ENCODE data around the gene RASL10B. TPM values are rescaled to one million over a fixed set of nuclear protein-coding genes. Genes with fewer than 3 reads are reported as not detected.

The RASL10B gene
- total and polyA plus RNA-seq, 10 of the 15 experiments (the other 5 are each of a cell fraction or from before 2014, with no cell fraction given) = not detected

- WGBS (ENCODE audit: insufficient coverage, insufficient replicate concordance, low lambda C conversion rate, missing lambda C conversion rate) = 100% methylated on average over 2 of the region's 2 CpGs
- TF ChIP-seq ZBTB11 (CRISPR knock-in tag; IDR thresholded peaks at IDR 0.05) (no peak), BMI1 (IDR thresholded peaks at IDR 0.05; ENCODE audit: borderline replicate concordance) (no peak), SUPT20H (IDR thresholded peaks at IDR 0.05; ENCODE audit: borderline replicate concordance, control insufficient read depth, low read depth, low read length) (no peak), ZNF274 (IDR thresholded peaks at IDR 0.05; ENCODE audit: insufficient read depth, insufficient read length) (no peak), CHD4 (IDR thresholded peaks at IDR 0.05) (no peak), KDM1A (IDR thresholded peaks at IDR 0.05; ENCODE audit: borderline replicate concordance) (no peak), HCFC1 (IDR thresholded peaks at IDR 0.05; ENCODE audit: low read length) (no peak), STAT1 (conservative IDR thresholded peaks at IDR 0.05) (no peak), GATAD2B (conservative IDR thresholded peaks at IDR 0.05; ENCODE audit: low read depth) (no peak), PKNOX1 (IDR thresholded peaks at IDR 0.05) (no peak), SP1 (IDR thresholded peaks at IDR 0.05; ENCODE audit: low read depth, low read length) (no peak), MTA2 (IDR thresholded peaks at IDR 0.05; ENCODE audit: low read depth) (no peak), PAX8 (IDR thresholded peaks at IDR 0.05) (no peak)
- TF ChIP-seq, protein P1, sequence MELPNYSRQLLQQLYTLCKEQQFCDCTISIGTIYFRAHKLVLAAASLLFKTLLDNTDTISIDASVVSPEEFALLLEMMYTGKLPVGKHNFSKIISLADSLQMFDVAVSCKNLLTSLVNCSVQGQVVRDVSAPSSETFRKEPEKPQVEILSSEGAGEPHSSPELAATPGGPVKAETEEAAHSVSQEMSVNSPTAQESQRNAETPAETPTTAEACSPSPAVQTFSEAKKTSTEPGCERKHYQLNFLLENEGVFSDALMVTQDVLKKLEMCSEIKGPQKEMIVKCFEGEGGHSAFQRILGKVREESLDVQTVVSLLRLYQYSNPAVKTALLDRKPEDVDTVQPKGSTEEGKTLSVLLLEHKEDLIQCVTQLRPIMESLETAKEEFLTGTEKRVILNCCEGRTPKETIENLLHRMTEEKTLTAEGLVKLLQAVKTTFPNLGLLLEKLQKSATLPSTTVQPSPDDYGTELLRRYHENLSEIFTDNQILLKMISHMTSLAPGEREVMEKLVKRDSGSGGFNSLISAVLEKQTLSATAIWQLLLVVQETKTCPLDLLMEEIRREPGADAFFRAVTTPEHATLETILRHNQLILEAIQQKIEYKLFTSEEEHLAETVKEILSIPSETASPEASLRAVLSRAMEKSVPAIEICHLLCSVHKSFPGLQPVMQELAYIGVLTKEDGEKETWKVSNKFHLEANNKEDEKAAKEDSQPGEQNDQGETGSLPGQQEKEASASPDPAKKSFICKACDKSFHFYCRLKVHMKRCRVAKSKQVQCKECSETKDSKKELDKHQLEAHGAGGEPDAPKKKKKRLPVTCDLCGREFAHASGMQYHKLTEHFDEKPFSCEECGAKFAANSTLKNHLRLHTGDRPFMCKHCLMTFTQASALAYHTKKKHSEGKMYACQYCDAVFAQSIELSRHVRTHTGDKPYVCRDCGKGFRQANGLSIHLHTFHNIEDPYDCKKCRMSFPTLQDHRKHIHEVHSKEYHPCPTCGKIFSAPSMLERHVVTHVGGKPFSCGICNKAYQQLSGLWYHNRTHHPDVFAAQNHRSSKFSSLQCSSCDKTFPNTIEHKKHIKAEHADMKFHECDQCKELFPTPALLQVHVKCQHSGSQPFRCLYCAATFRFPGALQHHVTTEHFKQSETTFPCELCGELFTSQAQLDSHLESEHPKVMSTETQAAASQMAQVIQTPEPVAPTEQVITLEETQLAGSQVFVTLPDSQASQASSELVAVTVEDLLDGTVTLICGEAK (IDR thresholded peaks at IDR 0.05; ENCODE audit: borderline replicate concordance) = no peak
- TF ChIP-seq, protein P2, sequence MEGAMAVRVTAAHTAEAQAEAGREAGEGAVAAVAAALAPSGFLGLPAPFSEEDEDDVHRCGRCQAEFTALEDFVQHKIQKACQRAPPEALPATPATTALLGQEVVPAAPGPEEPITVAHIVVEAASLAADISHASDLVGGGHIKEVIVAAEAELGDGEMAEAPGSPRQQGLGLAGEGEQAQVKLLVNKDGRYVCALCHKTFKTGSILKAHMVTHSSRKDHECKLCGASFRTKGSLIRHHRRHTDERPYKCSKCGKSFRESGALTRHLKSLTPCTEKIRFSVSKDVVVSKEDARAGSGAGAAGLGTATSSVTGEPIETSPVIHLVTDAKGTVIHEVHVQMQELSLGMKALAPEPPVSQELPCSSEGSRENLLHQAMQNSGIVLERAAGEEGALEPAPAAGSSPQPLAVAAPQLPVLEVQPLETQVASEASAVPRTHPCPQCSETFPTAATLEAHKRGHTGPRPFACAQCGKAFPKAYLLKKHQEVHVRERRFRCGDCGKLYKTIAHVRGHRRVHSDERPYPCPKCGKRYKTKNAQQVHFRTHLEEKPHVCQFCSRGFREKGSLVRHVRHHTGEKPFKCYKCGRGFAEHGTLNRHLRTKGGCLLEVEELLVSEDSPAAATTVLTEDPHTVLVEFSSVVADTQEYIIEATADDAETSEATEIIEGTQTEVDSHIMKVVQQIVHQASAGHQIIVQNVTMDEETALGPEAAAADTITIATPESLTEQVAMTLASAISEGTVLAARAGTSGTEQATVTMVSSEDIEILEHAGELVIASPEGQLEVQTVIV (IDR thresholded peaks at IDR 0.05; ENCODE audit: borderline replicate concordance, partially characterized antibody) = no peak
Measured at GRCh38 chr17:35694906-35695305, 36.5 kb upstream of the RASL10B start.

More at GRCh38 chr17:35694906-35695305, 36.5 kb upstream of the RASL10B start:
- peaks cover 4 to 10% of the 10 kb centered on the region in 2 experiments for H3K36me3 ChIP-seq (ENCODE audit: control insufficient read depth in 2 of 2, insufficient read depth in 2 of 2, low read length in 1 of 2)
- FAIRE-seq (no peak), DNase-seq (ENCODE audit: low read depth, low spot score) (no peak), ATAC-seq (no peak)
- no TSS peak for BruUV-seq (replicated peaks)
- CTCF ChIA-PET = interaction anchor here (1.1 kb wide), 1 partner anchor 69 kb away, joined by 3 read pairs; no protein-coding TSS in a partner anchor
- POLR2A ChIA-PET = no interaction called here
- H3K4me1 ChIP-seq (ENCODE audit: control insufficient read depth, insufficient read depth, low read length) = no peaks in the 10 kb centered on the region
- H3K27me3 ChIP-seq (replicated peaks in 1 of 2; ENCODE audit: control insufficient read depth in 2 of 2, insufficient read depth in 2 of 2, low read length in 1 of 2) = no peaks in the 10 kb centered on the region
- no peak overlapping the region for H3K4me3 ChIP-seq
- H4K20me1 ChIP-seq (ENCODE audit: control insufficient read depth, insufficient read depth) = no peaks in the 10 kb centered on the region
- in situ Hi-C loops (cut with MboI) (no loop called here), intact Hi-C loops (cut with micrococcal nuclease; ENCODE audit: unreplicated experiment) (no loop called here)
- H3K79me2 ChIP-seq (ENCODE audit: control insufficient read depth, insufficient read depth, low read length) = no peaks in the 10 kb centered on the region
- no peaks in the 10 kb centered on the region for H3K9me3 ChIP-seq (replicated peaks; ENCODE audit: control insufficient read depth, insufficient read depth, low read length)
- no peak overlapping the region for H3K4me2 ChIP-seq (ENCODE audit: control insufficient read depth, insufficient read depth)
- RAD21 ChIA-PET (ENCODE audit: unreplicated experiment) = no interaction called here
- SMC1A ChIA-PET (ENCODE audit: uncharacterized antibody, unreplicated experiment) = no interaction called here
- H2AFZ ChIP-seq (ENCODE audit: control insufficient read depth, low read depth, low read length) = no peak overlapping the region
- no peak overlapping the region for H3K9ac ChIP-seq (ENCODE audit: control insufficient read depth, insufficient read depth, low read length)
- H3K27ac ChIP-seq (ENCODE audit: control insufficient read depth, insufficient read depth) = no peak overlapping the region

All from GM12878 (cell line).